ENCODE results near the gene BEST1.

BEST1 gene

GRCh38 chr11:61922539-61922938, 27.6 kb upstream of the BEST1 start:
- TF ChIP-seq CTCF (IDR thresholded peaks at IDR 0.05; ENCODE audit: insufficient read depth, low read depth, low read length, missing control alignments), result no peak
- H3K4me3 ChIP-seq (ENCODE audit: low read length), result no peak overlapping the region
- no peak for DNase-seq (ENCODE audit: low read depth)

DNA sequence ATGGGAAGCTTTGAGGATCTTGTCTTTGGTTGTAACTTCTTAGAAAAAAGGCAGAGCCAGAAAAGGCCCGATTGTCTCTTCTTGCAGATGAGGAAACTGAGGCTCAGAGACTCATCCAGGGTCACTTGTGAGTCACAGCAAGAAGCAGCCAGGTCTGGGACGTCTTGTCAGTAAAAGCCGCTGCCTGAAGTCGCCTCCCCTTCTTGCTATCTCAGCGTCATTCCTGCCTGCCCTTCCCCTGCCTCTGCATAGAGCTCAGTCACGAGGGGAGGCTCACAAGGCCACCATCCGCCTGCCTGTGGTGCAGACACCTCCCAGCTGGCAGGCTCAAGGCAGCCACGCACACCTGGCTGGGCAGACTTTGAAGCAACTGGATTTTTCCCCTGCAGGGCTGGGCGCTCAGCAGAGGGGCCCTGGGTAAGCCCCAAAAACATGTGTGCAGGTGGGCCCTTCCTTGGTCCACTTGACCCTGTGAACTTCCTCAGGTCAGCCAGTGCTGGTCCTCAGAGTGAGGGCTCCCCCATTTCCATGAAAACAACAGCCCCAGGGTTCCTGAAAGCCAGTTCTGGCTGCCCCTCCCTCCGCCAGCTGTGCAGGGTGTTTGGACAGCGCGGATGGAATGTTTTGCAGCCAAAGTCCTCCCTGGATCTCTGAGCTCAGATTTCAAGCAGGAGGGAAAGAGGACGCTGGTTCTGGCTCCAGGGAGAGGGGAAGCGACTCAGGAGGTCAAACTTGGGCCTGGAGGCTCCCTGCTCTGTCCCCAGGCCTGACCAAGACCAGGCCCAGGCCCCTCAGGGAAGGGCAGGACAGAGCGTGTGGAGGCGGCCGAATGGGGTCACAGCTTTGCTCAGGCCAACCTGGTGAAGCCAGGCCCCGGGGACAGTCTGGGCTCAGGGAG, 26.7 kb upstream of the BEST1 start:
- DNase-seq (ENCODE audit: low read depth), result peak; percentile 15
- H3K4me3 ChIP-seq (ENCODE audit: low read length), result no peak overlapping the region
- TF ChIP-seq CTCF (IDR thresholded peaks at IDR 0.05; ENCODE audit: insufficient read depth, low read depth, low read length, missing control alignments), result no peak

- TF ChIP-seq CTCF (IDR thresholded peaks at IDR 0.05; ENCODE audit: insufficient read depth, low read depth, low read length, missing control alignments), result no peak
Measured at GRCh38 chr11:61924064-61924455, 26.1 kb upstream of the BEST1 start.

DNA sequence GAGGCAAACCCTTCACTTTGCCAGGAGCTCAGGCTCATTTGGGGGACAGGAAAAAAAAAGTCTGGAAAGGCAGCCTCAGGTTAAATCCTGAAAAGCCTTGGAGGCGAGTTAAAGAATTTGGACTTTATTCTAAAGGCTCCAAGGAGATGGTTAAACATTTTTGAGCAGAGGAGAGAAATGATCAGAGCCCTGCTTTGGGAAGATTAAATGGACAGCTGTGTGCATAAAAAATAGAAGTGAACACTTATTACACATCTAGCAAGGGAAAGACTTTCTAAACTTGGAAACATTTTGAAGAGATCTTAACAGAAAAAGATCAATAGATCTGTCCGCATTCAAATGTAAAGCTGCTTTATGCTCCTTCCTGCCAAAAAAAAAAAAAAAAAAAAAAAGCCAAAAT, 24.4 kb upstream of the BEST1 start:
- TF ChIP-seq CTCF (IDR thresholded peaks at IDR 0.05; ENCODE audit: insufficient read depth, low read depth, low read length, missing control alignments), result no peak
- DNase-seq (ENCODE audit: low read depth), result no peak
- no peak overlapping the region for H3K4me3 ChIP-seq (ENCODE audit: low read length)

More at GRCh38 chr11:61924064-61924455, 26.1 kb upstream of the BEST1 start:
- no peak for DNase-seq (ENCODE audit: low read depth)
- no peak overlapping the region for H3K4me3 ChIP-seq (ENCODE audit: low read length)

DNA sequence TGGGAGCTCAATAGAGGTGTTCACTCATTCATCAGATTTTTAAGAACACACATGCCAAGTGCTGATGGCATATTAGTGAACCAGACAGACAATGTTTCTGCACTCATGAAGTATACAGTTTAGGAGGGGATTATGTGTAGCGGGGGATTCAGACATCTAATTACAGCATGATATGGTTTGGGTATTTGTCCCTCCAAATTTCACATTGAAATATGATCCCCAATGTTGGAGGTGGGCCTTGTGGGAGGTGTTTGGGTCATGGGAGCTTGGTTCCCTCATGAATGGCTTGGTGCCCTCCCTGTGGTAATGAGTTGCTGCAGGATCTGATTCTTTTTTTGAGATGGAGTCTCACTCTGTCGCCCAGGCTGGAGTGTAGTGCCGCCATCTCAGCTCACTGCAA, 23.9 kb upstream of the BEST1 start:
- DNase-seq (ENCODE audit: low read depth), result no peak
- TF ChIP-seq CTCF (IDR thresholded peaks at IDR 0.05; ENCODE audit: insufficient read depth, low read depth, low read length, missing control alignments), result no peak

GRCh38 chr11:61927501-61927900, 22.6 kb upstream of the BEST1 start:
- DNase-seq (ENCODE audit: low read depth), result no peak
- TF ChIP-seq CTCF (IDR thresholded peaks at IDR 0.05; ENCODE audit: insufficient read depth, low read depth, low read length, missing control alignments), result no peak

More for the DNA sequence above, 23.9 kb upstream of the BEST1 start:
- no peak overlapping the region for H3K4me3 ChIP-seq (ENCODE audit: low read length)

GRCh38 chr11:61928606-61929005, 21.5 kb upstream of the BEST1 start:
- no peak for DNase-seq (ENCODE audit: low read depth)
- no peak overlapping the region for H3K4me3 ChIP-seq (ENCODE audit: low read length)
- no peak for TF ChIP-seq CTCF (IDR thresholded peaks at IDR 0.05; ENCODE audit: insufficient read depth, low read depth, low read length, missing control alignments)

More at GRCh38 chr11:61927501-61927900, 22.6 kb upstream of the BEST1 start:
- no peak overlapping the region for H3K4me3 ChIP-seq (ENCODE audit: low read length)
